PC-3 (cell line): ENCODE data around the gene UPK2. TPM values are rescaled to one million over a fixed set of nuclear protein-coding genes. Genes with fewer than 3 reads are reported as not detected.

Experiments
- ATAC-seq: fragments of 200-7000 bp; cut with Tn5 transposase; 2 replicates; pipeline ENCODE4 v1.9.1; 2020; ENCODE audit warnings: mild to moderate bottlenecking, moderate library complexity
- BruUV-seq: library from RNA; stranded (reverse); fragments of 400-500 nt; replicated peaks from 2 replicates; lab custom pipeline; 2021; lab: Mats Ljungman, UMichigan
- CTCF ChIA-PET: fragments of 300-600 bp; sonication (Branson Sonifier 250); formaldehyde crosslinking; loops from one replicate; lab custom pipeline; 2022; ENCODE audit warnings: antibody characterized with exemption; lab: Charles Lee
- POLR2A ChIA-PET: fragments of 300-600 bp; sonication (Branson Sonifier 250); formaldehyde crosslinking; loops from one replicate; lab custom pipeline; 2022; ENCODE audit warnings: antibody characterized with exemption; ENCODE audit not compliant: unreplicated experiment; lab: Charles Lee
- DNase-seq: peaks from one replicate; pipeline ENCODE4 v3.0.0-alpha.2; 2015
- H2AFZ ChIP-seq: fragments of 300-600 bp; sonication (generic); 2 replicates; pipeline ENCODE4 v1.6.0; 2016; ENCODE audit warnings: antibody characterized with exemption, low read length
- H3F3A ChIP-seq: fragments of 300-600 bp; sonication (generic); one replicate; pipeline ENCODE4 v1.6.0; 2017; ENCODE audit warnings: antibody characterized with exemption, low read length, control low read depth, mild to moderate bottlenecking; ENCODE audit not compliant: unreplicated experiment
- H3K27ac ChIP-seq: fragments of 300-600 bp; sonication (generic); 2 replicates; pipeline ENCODE4 v1.5.1; 2016; ENCODE audit warnings: mild to moderate bottlenecking, low read length
- H3K27me3 ChIP-seq: fragments of 300-600 bp; sonication (generic); 2 replicates; pipeline ENCODE4 v1.6.1; 2016; ENCODE audit warnings: low read length, mixed read lengths
- H3K36me3 ChIP-seq: fragments of 300-600 bp; sonication (generic); 2 replicates; pipeline ENCODE4 v1.6.1; 2016; ENCODE audit warnings: low read depth, mixed run types, low read length, mixed read lengths
- H3K4me1 ChIP-seq: fragments of 300-600 bp; sonication (generic); 2 replicates; pipeline ENCODE4 v1.5.1; 2016; ENCODE audit warnings: low read length; ENCODE audit not compliant: insufficient read depth
- H3K4me2 ChIP-seq: fragments of 300-600 bp; sonication (generic); 2 replicates; pipeline ENCODE4 v1.6.0; 2016; ENCODE audit warnings: low read length
- H3K4me3 ChIP-seq: fragments of 300-600 bp; sonication (generic); 2 replicates; pipeline ENCODE4 v1.5.1; 2016; ENCODE audit warnings: mild to moderate bottlenecking, low read length, mixed read lengths
- H3K79me2 ChIP-seq: fragments of 300-600 bp; sonication (generic); 2 replicates; pipeline ENCODE4 v1.6.1; 2017; ENCODE audit warnings: low read length, mixed read lengths
- H3K9ac ChIP-seq: fragments of 300-600 bp; sonication (generic); 2 replicates; pipeline ENCODE4 v1.6.0; 2016; ENCODE audit warnings: mild to moderate bottlenecking, low read length
- H3K9me2 ChIP-seq: fragments of 300-600 bp; sonication (generic); replicated peaks from 2 replicates; pipeline ENCODE4 v1.6.1; 2016; ENCODE audit warnings: mixed run types, low read length, mixed read lengths
- H3K9me3 ChIP-seq: fragments of 300-600 bp; sonication (generic); 2 replicates; pipeline ENCODE4 v1.6.1; 2016; ENCODE audit warnings: low read length, mixed read lengths
- H4K20me1 ChIP-seq: fragments of 300-600 bp; sonication (generic); 2 replicates; pipeline ENCODE4 v1.6.1; 2016; ENCODE audit warnings: low read length, mixed read lengths
- CTCF ChIP-seq: fragments of 300-600 bp; sonication (generic); conservative IDR thresholded peaks from 2 replicates; pipeline ENCODE4 v1.5.1; 2017; ENCODE audit warnings: antibody characterized with exemption, low read depth, mild to moderate bottlenecking, low read length
- EZH2 ChIP-seq: fragments of 300-600 bp; sonication (generic); IDR thresholded peaks from one replicate; pipeline ENCODE4 v1.6.1; 2017; ENCODE audit warnings: antibody characterized with exemption, mild to moderate bottlenecking, low read length; ENCODE audit not compliant: unreplicated experiment
- EZH2phosphoT487 ChIP-seq: fragments of 300-600 bp; sonication (generic); IDR thresholded peaks from 2 replicates; pipeline ENCODE4 v1.6.1; 2018; ENCODE audit warnings: mild to moderate bottlenecking, antibody characterized with exemption, low read length, borderline replicate concordance
- intact Hi-C: fragments of 100-400 bp; cut with micrococcal nuclease; formaldehyde crosslinking; loops from 2 replicates; pipeline ENCODE4 v1.9.0; 2023
- total RNA-seq: library from RNA; depleted of rRNA; stranded (reverse); fragments of >200 nt; gene quantifications from 2 replicates; pipeline ENCODE4 v1.2.3, GENCODE V29; 2014

The UPK2 gene
- total RNA-seq, 1 experiment from 2014 or later: 0.44 TPM

GRCh38 chr11:118912742-118913410, 43.2 kb upstream of the UPK2 start:
- ChIA-PET CTCF (interaction anchor here (0.8 to 4.7 kb wide), 3 partner anchors 13 to 17 kb away, joined by 7 to 23 read pairs (median 10); partner anchors contain the start of gene BCL9L), POLR2A (interaction anchor here (0.5 to 1.7 kb wide), 7 partner anchors 11 to 128 kb away, joined by 3 to 11 read pairs (median 5); partner anchors contain the start of genes BCL9L and TRAPPC4)
- peak; percentile 43 for DNase-seq
- no peak for TF ChIP-seq CTCF
- TF ChIP-seq EZH2: no peak
- TF ChIP-seq EZH2phosphoT487: no peak
- ATAC-seq: no peak
- H3K9me2 ChIP-seq: no peaks in the 10 kb centered on the region
- H4K20me1 ChIP-seq: no peaks in the 10 kb centered on the region
- BruUV-seq: TSS peak; percentile 26
- peaks cover 90% of the 10 kb centered on the region for H3K4me1 ChIP-seq
- H3K36me3 ChIP-seq: peaks cover 3% of the 10 kb centered on the region; the same call in 1 of the 2 replicates
- intact Hi-C loops: no loop called here
- peaks cover 17% of the 10 kb centered on the region for H3F3A ChIP-seq
- H3K4me3 ChIP-seq: peak overlapping the region; percentile 55; the same call in 1 of the 2 replicates
- H3K79me2 ChIP-seq: peaks cover 89% of the 10 kb centered on the region
- no peak overlapping the region for H2AFZ ChIP-seq
- no peaks in the 10 kb centered on the region for H3K9me3 ChIP-seq
- H3K4me2 ChIP-seq: peak overlapping the region; percentile 87
- H3K27ac ChIP-seq: peak overlapping the region; percentile 97
- H3K27me3 ChIP-seq: no peaks in the 10 kb centered on the region
- H3K9ac ChIP-seq: peak overlapping the region; percentile 79

- CTCF ChIA-PET: interaction anchor here (2.4 kb wide), 1 partner anchor 14 kb away, joined by 10 read pairs; no protein-coding TSS in a partner anchor
- Histone ChIP-seq H3K36me3 (no peaks in the 10 kb centered on the region), H3K79me2 (peaks cover 87% of the 10 kb centered on the region), H4K20me1 (no peaks in the 10 kb centered on the region), H3K27me3 (no peaks in the 10 kb centered on the region), H3K4me3 (peak overlapping the region; percentile 17; the same call in 1 of the 2 replicates), H2AFZ (no peak overlapping the region), H3K27ac (peak overlapping the region; percentile 97), H3K9ac (peak overlapping the region; percentile 79), H3K4me1 (peaks cover 94% of the 10 kb centered on the region), H3K9me2 (no peaks in the 10 kb centered on the region), H3K9me3 (no peaks in the 10 kb centered on the region), H3K4me2 (peak overlapping the region; percentile 87), H3F3A (peaks cover 17% of the 10 kb centered on the region)
- intact Hi-C loops: no loop called here
- TF ChIP-seq EZH2: no peak
- TF ChIP-seq CTCF: no peak
- TF ChIP-seq EZH2phosphoT487: no peak
- BruUV-seq: no TSS peak
- ATAC-seq: no peak
- peak; percentile 44 for DNase-seq
- POLR2A ChIA-PET: interaction anchor here (0.5 to 1.7 kb wide), 5 partner anchors 9 to 105 kb away, joined by 3 to 8 read pairs (median 5); partner anchors contain the start of genes BCL9L and TRAPPC4
Measured at GRCh38 chr11:118913411-118914125, 42.5 kb upstream of the UPK2 start.
